DOHH2 (cell line): ENCODE results near the gene CATSPER3.

Experiments used
- H3F3A ChIP-seq: fragments of 200-600 bp; sonication (generic), shearing (Covaris generic); 2 replicates; pipeline ENCODE4 v1.6.0; 2016; ENCODE audit warnings: antibody characterized with exemption, mild to moderate bottlenecking; ENCODE audit not compliant: control insufficient read depth, insufficient read depth
- H3K27ac ChIP-seq: fragments of 200-600 bp; sonication (generic); 2 replicates; pipeline ENCODE4 v1.5.1; 2014; ENCODE audit warnings: low read depth, mild to moderate bottlenecking, low read length, moderate library complexity
- H3K27me3 ChIP-seq: fragments of 200-600 bp; sonication (generic); 2 replicates; pipeline ENCODE4 v1.6.1; 2014; ENCODE audit warnings: mild to moderate bottlenecking, low read length, mixed read lengths; ENCODE audit not compliant: control insufficient read depth
- H3K36me3 ChIP-seq: fragments of 200-600 bp; sonication (generic); 2 replicates; pipeline ENCODE4 v1.6.1; 2014; ENCODE audit warnings: mild to moderate bottlenecking, low read length, moderate library complexity, mixed read lengths; ENCODE audit not compliant: control insufficient read depth
- H3K4me1 ChIP-seq: fragments of 200-600 bp; sonication (generic); 2 replicates; pipeline ENCODE4 v1.6.1; 2014; ENCODE audit warnings: mild to moderate bottlenecking, low read length, mixed read lengths; ENCODE audit not compliant: control insufficient read depth
- H3K4me2 ChIP-seq: fragments of 200-600 bp; sonication (generic); 2 replicates; pipeline ENCODE4 v1.6.0; 2014; ENCODE audit warnings: mild to moderate bottlenecking, low read length, moderate library complexity
- H3K4me3 ChIP-seq: fragments of 200-600 bp; sonication (generic); 2 replicates; pipeline ENCODE4 v1.5.1; 2014; ENCODE audit warnings: mild to moderate bottlenecking, low read length, mixed read lengths
- H3K79me2 ChIP-seq: fragments of 200-600 bp; sonication (generic); 2 replicates; pipeline ENCODE4 v1.6.1; 2014; ENCODE audit warnings: mild to moderate bottlenecking, low read length, mixed read lengths; ENCODE audit not compliant: control insufficient read depth
- H3K9me2 ChIP-seq: fragments of 200-600 bp; sonication (generic); replicated peaks from 2 replicates; pipeline ENCODE4 v1.6.1; 2014; ENCODE audit warnings: mild to moderate bottlenecking, low read length, mixed read lengths; ENCODE audit not compliant: control insufficient read depth
- H3K9me3 ChIP-seq: fragments of 200-600 bp; sonication (generic); 2 replicates; pipeline ENCODE4 v1.6.1; 2014; ENCODE audit warnings: antibody characterized with exemption, low read length, mixed read lengths; ENCODE audit not compliant: control insufficient read depth, insufficient read depth
- H4K20me1 ChIP-seq: fragments of 200-600 bp; sonication (generic); 2 replicates; pipeline ENCODE4 v1.6.0; 2014; ENCODE audit warnings: low read depth, mild to moderate bottlenecking, antibody characterized with exemption, low read length, moderate library complexity; ENCODE audit not compliant: control insufficient read depth, insufficient read depth
- EZH2phosphoT487 ChIP-seq: fragments of 200-600 bp; sonication (generic); IDR thresholded peaks from 2 replicates; pipeline ENCODE4 v1.6.1; 2017; ENCODE audit warnings: borderline replicate concordance, mild to moderate bottlenecking, antibody characterized with exemption, low read length, moderate library complexity, mixed read lengths
- TF ChIP-seq, protein P1 (sequence below): fragments of 200-600 bp; sonication (generic); IDR thresholded peaks from one replicate; pipeline ENCODE4 v1.5.1; 2014; ENCODE audit warnings: antibody characterized with exemption, mild to moderate bottlenecking, low read depth, low read length; ENCODE audit not compliant: poor library complexity, severe bottlenecking

CATSPER3 gene

DNA sequence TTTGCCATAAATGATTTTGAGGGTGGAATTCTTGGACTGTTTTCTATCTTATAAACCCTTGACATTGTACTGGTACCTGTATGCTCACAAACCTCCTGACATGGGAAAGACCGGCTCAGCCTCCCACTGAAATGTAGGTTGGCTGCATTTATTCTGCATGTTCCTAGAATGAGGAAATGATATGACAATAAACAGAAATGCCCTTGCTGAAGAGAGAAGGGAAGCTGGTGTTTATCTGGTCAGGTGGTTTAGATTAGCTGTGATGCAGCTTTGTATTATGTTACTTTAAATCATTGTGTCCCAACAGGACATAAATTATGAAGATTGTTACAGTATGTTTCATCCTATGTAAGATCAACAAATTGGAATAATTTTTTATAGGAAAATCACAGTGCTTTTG is 23.1 kb upstream of the CATSPER3 start:
- H3K27ac ChIP-seq, result no peak overlapping the region
- no peak overlapping the region for H3K4me3 ChIP-seq
- H3K9me3 ChIP-seq, result no peaks in the 10 kb centered on the region
- TF ChIP-seq, protein P1, sequence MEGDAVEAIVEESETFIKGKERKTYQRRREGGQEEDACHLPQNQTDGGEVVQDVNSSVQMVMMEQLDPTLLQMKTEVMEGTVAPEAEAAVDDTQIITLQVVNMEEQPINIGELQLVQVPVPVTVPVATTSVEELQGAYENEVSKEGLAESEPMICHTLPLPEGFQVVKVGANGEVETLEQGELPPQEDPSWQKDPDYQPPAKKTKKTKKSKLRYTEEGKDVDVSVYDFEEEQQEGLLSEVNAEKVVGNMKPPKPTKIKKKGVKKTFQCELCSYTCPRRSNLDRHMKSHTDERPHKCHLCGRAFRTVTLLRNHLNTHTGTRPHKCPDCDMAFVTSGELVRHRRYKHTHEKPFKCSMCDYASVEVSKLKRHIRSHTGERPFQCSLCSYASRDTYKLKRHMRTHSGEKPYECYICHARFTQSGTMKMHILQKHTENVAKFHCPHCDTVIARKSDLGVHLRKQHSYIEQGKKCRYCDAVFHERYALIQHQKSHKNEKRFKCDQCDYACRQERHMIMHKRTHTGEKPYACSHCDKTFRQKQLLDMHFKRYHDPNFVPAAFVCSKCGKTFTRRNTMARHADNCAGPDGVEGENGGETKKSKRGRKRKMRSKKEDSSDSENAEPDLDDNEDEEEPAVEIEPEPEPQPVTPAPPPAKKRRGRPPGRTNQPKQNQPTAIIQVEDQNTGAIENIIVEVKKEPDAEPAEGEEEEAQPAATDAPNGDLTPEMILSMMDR, result no peak
- TF ChIP-seq EZH2phosphoT487, result no peak
- H4K20me1 ChIP-seq, result no peaks in the 10 kb centered on the region
- H3K9me2 ChIP-seq, result no peaks in the 10 kb centered on the region
- no peaks in the 10 kb centered on the region for H3K27me3 ChIP-seq
- no peaks in the 10 kb centered on the region for H3F3A ChIP-seq
- H3K4me1 ChIP-seq, result no peaks in the 10 kb centered on the region
- no peak overlapping the region for H3K4me2 ChIP-seq
- H3K36me3 ChIP-seq, result peaks cover 4% of the 10 kb centered on the region; the same call in 1 of the 2 replicates
- H3K79me2 ChIP-seq, result no peaks in the 10 kb centered on the region

DNA sequence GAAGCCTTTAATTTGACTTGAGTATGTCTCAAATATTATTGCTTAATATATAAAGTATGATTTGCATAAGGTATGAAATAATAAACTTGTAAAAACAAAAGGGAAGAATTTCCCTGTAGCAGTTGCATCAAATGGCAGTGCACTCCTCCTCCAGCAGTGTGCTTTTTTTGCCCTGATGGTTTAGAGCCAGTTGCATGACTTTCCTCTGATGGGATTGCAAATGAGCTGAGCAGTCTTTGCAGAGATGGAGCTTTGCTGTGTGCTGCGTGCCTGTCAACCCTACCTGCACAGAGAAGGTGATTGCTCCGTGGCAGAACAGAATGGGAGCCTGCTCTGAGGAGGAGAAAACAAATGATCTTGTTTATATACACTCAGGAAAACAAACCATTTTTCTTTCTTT is 22.7 kb upstream of the CATSPER3 start:
- H3K79me2 ChIP-seq, result no peaks in the 10 kb centered on the region
- no peak for TF ChIP-seq EZH2phosphoT487
- no peaks in the 10 kb centered on the region for H3K9me2 ChIP-seq
- H3F3A ChIP-seq, result no peaks in the 10 kb centered on the region
- peaks cover 4% of the 10 kb centered on the region; the same call in 1 of the 2 replicates for H3K36me3 ChIP-seq
- H3K27ac ChIP-seq, result no peak overlapping the region
- no peak overlapping the region for H3K4me3 ChIP-seq
- no peaks in the 10 kb centered on the region for H3K9me3 ChIP-seq
- no peak overlapping the region for H3K4me2 ChIP-seq
- no peaks in the 10 kb centered on the region for H3K27me3 ChIP-seq
- H4K20me1 ChIP-seq, result no peaks in the 10 kb centered on the region
- no peaks in the 10 kb centered on the region for H3K4me1 ChIP-seq

DNA sequence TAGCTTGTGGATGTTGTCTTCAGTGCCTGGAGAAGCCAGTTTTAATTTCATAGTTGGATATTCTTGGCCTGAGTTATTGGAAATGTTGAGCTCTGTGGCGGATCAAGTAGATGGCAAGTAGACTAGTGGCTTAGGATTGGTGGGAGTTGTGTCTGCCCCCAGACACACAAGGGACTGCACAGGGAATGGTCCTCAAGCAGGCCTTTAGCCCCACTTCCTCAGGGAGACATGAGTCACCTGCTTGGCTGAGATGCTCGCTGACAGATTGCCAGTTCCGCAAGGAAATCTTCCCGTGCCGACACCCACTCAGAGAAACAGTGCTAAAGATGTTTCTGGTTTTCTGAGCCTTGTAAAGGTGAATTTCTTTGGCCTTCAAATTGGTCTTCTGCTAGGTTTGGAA is 18.8 kb upstream of the CATSPER3 start:
- Histone ChIP-seq H3K79me2 (no peaks in the 10 kb centered on the region), H3K9me2 (no peaks in the 10 kb centered on the region), H3K9me3 (no peaks in the 10 kb centered on the region), H3F3A (no peaks in the 10 kb centered on the region), H3K4me3 (no peak overlapping the region), H3K4me2 (no peak overlapping the region), H3K36me3 (no peaks in the 10 kb centered on the region), H3K27me3 (no peaks in the 10 kb centered on the region), H4K20me1 (no peaks in the 10 kb centered on the region), H3K4me1 (no peaks in the 10 kb centered on the region), H3K27ac (no peak overlapping the region)
- TF ChIP-seq, protein P1, result no peak
- no peak for TF ChIP-seq EZH2phosphoT487

DNA sequence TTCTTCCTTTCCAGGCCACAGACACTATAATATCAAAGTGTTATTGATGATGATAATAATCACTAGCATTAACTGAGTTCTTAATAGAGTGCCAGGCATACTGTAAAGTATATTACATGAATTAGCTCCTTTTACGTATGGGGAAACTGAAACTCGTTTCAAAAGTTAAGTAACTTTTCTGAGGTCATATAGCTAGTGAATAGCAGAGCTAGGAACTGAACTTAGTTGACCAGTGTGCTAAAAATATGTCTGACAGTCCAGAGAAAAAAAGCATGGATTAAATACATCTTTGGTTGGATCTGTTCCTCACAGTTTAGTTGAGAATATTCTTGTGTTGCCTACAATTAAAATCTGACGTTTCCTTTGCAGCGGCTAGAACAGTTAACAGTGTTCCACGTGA is 18.4 kb upstream of the CATSPER3 start:
- Histone ChIP-seq H3K79me2 (no peaks in the 10 kb centered on the region), H3K27me3 (no peaks in the 10 kb centered on the region), H3K9me2 (no peaks in the 10 kb centered on the region), H3K4me3 (no peak overlapping the region), H4K20me1 (no peaks in the 10 kb centered on the region), H3K36me3 (0 out of 2 replicates have a peak, but pooled peaks cover 1% of the 10 kb centered on the region), H3K9me3 (peaks cover 2% of the 10 kb centered on the region; the same call in 1 of the 2 replicates), H3K27ac (no peak overlapping the region), H3K4me1 (no peaks in the 10 kb centered on the region), H3F3A (no peaks in the 10 kb centered on the region), H3K4me2 (no peak overlapping the region)
- TF ChIP-seq EZH2phosphoT487, result no peak
- TF ChIP-seq, protein P1, result no peak
